D721Med (cell line): ENCODE measurements around the gene GPR68.
A peak's percentile ranks its signal among the peaks of the same experiment; 100 is the strongest.
"Not testable (repeated sequence)": the region's sequence is repeated elsewhere in the genome, so short reads cannot be mapped to it uniquely, and the experiment has no call there.

ENCODE experiments used
- DNase-seq: peaks from one replicate; pipeline ENCODE4 v3.0.0; 2011; ENCODE audit warnings: low spot score; ENCODE audit not compliant: insufficient read length
- FAIRE-seq: peaks from 2 replicates; lab custom pipeline; 2011; peaks lifted over from hg19 to GRCh38; lab: Jason Lieb, UNC
- TF ChIP-seq, protein P1 (sequence below): IDR thresholded peaks from 2 replicates; pipeline ENCODE4 v1.5.1; 2012; ENCODE audit warnings: mild to moderate bottlenecking, control low read depth; ENCODE audit not compliant: insufficient read depth; ENCODE audit errors: missing control alignments

Gene GPR68

DNA sequence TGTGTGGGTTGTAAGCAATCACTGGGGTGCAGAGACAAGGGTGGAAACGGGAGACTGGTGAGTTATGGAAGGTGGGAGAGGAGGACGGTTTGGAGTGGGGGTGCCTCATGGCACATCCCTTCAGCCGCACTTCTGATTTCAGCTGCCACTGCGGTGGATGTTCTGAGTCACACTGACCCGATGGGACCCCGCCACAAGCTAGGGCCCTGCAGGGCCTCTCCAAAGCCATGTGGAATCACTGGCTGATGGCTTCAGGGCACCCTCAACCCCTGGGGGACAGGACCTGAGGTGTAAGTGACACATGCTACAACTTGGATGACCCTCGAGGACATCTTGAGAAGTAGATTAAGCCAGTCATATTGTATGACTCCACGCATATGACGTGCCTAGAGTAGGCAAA, 53.7 kb downstream of the GPR68 start:
- FAIRE-seq (no peak), DNase-seq (no peak)
- TF ChIP-seq, protein P1, sequence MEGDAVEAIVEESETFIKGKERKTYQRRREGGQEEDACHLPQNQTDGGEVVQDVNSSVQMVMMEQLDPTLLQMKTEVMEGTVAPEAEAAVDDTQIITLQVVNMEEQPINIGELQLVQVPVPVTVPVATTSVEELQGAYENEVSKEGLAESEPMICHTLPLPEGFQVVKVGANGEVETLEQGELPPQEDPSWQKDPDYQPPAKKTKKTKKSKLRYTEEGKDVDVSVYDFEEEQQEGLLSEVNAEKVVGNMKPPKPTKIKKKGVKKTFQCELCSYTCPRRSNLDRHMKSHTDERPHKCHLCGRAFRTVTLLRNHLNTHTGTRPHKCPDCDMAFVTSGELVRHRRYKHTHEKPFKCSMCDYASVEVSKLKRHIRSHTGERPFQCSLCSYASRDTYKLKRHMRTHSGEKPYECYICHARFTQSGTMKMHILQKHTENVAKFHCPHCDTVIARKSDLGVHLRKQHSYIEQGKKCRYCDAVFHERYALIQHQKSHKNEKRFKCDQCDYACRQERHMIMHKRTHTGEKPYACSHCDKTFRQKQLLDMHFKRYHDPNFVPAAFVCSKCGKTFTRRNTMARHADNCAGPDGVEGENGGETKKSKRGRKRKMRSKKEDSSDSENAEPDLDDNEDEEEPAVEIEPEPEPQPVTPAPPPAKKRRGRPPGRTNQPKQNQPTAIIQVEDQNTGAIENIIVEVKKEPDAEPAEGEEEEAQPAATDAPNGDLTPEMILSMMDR, result no peak

DNA sequence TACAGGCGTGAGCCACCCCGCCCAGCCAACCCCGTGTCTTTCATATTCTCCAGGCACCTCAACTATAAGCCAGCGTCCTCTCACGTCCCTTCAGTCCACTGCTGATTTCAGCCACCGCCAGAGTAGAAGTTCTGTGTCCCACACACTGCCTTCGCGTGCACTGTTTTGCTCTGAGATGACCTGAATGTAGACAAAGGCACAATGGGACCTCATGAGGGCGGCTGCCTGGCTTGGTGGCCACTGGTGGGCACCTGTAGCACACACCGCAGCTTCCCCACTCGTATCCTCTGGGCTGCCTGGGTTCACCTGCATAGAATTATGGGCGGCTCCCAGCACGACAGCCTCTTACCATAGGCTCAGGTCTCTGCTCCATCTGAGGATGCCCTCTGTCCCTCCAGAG, 57.2 kb downstream of the GPR68 start:
- TF ChIP-seq, protein P1, result no peak
- no peak for DNase-seq
- FAIRE-seq, result no peak

DNA sequence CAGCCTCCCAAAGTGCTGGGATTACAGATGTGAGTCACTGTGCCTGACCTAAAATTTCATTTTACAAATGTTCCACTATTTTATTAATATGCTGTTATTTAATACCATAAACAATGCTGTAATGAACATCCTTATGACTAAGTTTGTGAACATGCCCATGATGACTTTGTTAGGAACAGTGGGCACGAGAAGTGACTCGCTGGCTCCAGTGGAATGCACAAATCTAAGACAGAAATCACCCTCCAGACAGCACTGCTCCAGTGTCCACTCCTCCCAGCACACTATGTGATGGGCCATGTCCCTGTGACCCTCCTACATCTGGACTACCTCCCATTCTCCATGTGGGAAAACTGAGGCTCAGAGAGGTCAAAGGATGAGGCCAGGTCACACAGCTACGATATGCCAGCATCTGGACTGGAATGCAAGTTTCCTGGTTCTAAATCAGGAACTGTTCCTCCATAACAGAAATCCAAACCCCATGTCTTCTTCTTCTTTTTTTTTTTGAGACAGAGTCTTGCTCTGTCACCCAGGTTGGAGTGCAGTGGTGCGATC, 57.9 kb downstream of the GPR68 start:
- FAIRE-seq, result no peak

DNA sequence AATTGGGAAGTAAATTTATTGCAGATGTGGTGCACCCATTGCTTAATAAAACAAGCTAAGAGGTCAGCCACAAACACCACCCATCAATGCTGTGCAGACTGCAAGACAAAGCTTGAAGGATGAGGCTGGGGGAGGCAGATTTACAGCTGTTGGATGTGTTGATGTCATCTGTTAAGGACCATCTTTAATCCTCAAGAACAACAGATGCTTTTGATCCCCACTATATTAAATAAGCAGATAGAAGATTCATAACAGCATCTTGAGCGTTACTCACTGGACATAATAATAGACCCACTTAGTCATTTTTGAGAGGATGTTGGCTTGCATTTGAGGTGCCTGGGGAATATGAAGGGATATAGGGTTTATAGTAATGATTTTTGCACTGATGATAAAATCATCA, 58.8 kb downstream of the GPR68 start:
- FAIRE-seq, result peak; percentile 64
- TF ChIP-seq, protein P1, result no peak
- no peak for DNase-seq

More for the DNA sequence above, 57.9 kb downstream of the GPR68 start:
- TF ChIP-seq, protein P1, result no peak
- DNase-seq, result no peak

DNA sequence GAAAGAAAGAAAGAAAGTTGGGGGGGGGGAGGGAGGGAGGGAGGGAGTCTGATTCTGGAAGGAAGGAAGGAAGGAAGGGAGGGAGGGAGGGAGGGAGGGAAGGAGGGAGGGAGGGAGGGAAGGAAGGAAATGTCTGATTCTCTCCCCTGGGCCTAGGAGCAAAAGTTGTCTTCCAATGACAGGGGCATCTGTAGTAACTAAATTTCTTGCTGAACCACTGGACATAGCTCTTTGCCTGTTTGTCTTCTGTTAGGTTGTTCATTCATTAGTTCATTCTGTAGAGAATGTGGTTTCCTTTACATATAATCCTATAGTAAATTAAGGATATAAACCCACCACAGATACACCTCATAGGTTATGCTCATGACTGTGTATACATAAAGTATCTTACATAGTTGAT, 59.9 kb downstream of the GPR68 start:
- FAIRE-seq (no peak), DNase-seq (no peak)
- TF ChIP-seq, protein P1, result no peak

DNA sequence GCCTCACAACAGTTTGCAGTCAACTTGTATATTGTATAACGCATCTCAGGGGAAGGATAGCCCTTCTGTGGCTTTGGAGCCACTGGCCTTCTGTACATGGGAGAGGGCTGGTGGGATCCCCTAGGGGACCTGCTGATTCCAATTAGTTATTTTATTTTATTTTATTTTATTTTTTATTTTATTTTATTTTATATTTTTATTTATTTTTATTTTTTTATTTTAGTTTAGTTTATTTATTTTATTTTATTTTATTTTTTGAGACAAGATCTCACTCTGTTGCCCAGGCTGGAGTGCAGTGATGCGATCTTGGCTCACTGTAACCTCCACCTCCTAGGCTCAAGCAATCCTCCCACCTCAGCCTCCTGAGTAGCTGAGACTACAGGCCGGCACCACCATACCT, 61.8 kb downstream of the GPR68 start:
- not testable (repeated sequence) for FAIRE-seq, DNase-seq
